GM21717 (cell line): ENCODE measurements around the gene SULT1B1.
"Not testable (repeated sequence)": the region's sequence is repeated elsewhere in the genome, so short reads cannot be mapped to it uniquely, and the experiment has no call there.

Experiments
- ATAC-seq: cut with Tn5 transposase; IDR thresholded peaks from one replicate; pipeline ENCODE4 v1.9.1; 2021; ENCODE audit warnings: mild to moderate bottlenecking, moderate library complexity; ENCODE audit not compliant: unreplicated experiment

The SULT1B1 gene

DNA sequence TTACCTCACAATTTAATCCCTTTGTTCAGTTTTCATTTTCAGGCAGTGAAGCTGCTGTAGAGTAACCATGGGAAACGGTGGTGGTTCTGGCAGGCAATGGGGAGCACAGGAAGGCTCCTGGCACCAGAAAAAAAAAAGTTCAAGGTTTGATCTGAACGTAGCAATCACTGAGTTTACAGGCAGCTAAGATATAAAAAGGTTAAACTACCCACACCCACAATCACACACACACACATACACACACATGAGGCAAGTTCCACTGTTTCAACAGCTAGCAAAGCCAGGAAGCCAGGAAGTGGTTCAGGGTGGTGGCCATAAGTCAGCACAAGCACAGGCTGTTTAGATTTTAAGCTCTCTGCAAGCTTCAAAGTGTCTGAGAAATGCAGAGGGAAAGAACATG is at the start of gene SULT1B1:
TSS of gene SULT1B1 (minus strand) at position 166 of the 400 bp plus-strand sequence. CDS start 5,403 bp downstream, outside the sequence.
- ATAC-seq = no peak

DNA sequence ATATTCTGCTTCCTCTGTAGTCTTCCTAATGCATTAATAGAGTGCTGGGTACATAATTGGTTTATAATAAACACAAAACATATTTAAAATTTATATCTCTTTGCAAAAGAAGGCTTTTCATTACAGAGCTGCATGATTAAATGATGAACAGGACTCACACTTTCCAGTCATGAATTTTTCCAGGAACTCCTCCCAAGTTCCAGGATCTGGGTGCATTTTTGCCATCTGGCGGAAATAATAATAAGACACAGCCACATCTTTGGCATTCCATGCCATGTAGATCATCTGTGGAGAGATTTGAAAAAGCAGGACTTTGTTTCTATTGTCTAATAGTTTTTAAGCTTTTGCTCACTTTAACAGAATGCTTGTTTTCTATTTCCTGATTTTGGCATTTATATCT is 40.2 kb upstream of the SULT1B1 start:
- ATAC-seq = no peak

GRCh38 chr4:69799337-69799736 is 38.9 kb upstream of the SULT1B1 start:
- ATAC-seq = no peak

DNA sequence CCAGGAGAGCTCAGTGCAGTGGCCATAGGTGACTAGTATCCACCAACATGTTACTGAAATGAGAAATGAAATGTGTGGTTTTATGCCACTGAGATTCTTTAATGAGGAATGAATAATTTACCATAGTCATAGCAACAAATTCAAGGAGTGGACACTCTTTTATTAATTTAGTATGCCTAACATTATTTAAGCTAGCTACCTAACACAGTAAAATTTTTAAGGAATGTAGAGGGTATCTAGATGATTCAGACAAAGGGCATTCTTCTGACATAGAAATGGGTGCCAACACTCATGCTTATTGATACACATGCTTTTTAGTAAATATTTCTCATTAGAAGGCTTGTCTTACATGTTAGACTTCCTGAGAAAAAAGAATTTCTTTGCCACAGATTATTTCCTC is 33.3 kb upstream of the SULT1B1 start:
- ATAC-seq = no peak

DNA sequence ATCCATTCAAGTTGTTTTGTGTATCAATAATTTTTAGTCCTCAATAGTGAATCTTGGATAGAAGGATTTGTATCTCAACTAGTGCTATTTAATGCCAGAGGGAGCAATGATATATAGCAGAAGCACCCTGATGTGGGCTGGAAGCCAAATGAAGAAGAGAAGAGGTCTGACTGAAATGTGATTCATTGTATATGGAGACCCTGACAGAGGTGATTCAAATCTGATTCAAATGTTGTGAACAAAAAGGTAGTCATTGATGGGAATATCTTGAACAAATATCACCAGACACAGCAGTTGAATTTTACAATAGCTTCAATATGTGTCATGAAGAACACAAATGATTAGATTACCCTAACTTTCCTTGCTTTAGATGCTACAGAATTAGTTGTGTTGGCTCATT is 27.5 kb upstream of the SULT1B1 start:
- ATAC-seq = no peak

DNA sequence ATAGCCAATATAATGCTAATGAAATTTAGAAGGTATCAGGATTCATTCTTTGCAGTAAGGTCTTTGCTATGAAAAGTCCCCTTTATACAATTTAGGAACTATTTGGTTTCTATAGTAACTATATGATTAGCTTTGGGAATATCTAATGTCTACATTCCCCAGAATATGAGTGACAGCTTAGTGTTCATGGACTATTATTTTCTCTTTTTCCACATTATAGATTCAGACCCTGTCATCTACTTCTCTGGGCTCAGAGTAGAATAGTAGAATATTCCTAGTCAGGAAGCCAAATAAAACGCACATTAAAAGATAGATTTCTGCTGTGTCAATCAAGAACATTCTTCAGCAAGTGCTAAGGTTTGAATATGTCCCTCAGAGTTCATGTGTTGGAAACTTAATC is 26.1 kb upstream of the SULT1B1 start:
- ATAC-seq = no peak

GRCh38 chr4:69785211-69785831 is 24.9 kb upstream of the SULT1B1 start:
- no peak for ATAC-seq

- no peak for ATAC-seq
Observed at GRCh38 chr4:69782651-69783310, 22.4 kb upstream of the SULT1B1 start.

DNA sequence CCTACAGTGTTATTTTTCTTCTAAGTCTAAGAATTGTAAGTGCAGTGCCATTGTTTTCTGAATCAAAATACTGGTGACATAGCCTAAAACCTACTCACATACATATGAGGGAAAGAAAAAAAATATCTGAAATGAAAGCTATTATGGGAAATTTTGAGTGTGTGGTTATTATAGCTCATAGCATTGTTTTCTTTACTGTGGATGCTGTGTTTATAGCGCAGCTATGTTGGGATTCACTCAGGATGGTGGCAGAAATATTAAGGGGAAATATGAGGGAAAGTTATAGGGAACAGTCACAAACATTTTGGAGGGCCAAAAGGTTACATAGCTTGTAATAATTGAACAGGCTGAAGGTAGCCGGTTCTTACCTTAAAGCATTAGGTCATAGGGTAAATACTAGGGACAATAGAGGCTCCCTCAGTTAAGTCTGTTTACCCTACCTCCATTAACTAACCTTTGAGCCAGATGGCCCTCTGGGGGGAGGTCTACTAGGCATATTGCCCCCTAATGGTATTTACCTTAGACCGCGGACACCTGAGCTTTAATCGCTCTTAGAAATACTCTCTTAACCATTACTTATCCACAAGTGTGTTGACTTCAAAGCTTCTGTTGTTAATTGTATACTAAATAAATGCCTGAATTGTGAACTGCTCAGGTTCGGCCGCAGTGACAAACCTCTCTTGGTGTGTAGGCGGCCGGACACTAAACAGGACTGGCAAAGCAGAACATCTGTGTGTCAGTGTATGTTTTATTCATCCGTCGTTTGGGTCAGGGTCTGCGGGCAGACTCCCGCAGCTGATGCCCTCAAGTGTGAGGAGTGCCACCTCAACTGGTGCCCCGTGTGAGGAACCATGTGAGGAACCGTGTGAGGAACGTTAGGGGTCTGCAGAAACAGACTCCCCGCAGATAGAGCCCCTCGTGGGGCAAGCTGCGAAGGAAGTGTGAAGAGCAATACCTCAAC is 21.3 kb upstream of the SULT1B1 start:
- no peak for ATAC-seq

- no peak for ATAC-seq
Observed at GRCh38 chr4:69780141-69780540, 19.7 kb upstream of the SULT1B1 start.

- ATAC-seq = no peak
Observed at GRCh38 chr4:69776696-69777095, 16.3 kb upstream of the SULT1B1 start.

- no peak for ATAC-seq
Observed at GRCh38 chr4:69775321-69775867, 15.0 kb upstream of the SULT1B1 start.

DNA sequence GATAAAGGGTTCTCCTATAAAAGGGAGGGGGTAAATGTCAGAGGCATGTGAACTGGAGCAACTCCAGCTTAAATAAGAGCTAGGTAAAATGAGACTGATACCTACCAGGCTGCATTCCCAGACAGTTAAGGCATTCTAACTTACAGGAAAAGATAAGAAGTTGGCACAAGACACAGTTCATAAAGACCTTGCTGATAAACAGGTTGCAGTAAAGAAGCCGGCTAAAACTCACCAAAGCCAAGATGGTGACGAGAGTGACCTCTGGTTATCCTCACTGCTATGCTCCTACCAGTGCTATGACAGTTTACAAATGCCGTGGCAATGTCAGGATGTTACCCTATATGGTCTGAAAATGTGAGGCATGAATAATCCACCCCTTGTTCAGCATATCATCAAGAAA is 13.1 kb upstream of the SULT1B1 start:
- no peak for ATAC-seq

- ATAC-seq = not testable (repeated sequence)
Observed at GRCh38 chr4:69768554-69768953, 8.1 kb upstream of the SULT1B1 start.

DNA sequence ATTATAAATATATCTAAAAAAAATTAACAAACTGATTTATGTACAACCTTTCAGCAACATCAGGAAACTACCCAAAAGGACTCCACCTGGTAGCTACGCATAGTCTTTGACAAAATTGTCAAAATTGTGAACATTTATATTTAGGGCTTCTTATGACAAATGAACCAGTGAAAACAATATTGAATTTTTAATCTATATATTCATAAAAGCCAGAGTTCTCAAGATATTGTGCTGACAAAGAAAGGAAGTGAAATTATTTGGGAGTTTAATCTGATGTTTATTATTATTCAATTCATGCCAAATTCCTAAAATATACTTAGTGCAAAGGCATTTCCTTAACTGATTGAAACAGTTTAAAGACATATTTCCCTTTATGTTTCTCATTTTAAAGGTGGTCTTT is 5.3 kb upstream of the SULT1B1 start:
- ATAC-seq = no peak

DNA sequence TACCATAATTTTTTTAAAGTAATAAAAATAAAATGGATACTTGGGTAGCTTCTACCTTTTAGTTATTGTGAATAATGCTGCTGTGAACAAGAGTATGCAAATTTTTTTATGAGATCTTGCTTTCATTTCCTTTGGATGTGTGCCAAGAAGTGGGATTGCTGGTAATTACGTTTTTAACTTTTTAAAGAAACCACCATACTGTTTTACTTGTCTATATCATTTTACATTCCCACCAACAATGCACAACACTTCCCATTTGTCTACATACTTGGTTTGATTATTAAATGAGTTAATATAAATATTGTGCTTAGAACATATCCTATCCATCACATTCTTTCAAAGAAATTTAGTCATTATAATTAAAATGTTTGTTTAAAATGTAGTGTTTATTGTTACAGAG is 3.9 kb upstream of the SULT1B1 start:
- no peak for ATAC-seq

DNA sequence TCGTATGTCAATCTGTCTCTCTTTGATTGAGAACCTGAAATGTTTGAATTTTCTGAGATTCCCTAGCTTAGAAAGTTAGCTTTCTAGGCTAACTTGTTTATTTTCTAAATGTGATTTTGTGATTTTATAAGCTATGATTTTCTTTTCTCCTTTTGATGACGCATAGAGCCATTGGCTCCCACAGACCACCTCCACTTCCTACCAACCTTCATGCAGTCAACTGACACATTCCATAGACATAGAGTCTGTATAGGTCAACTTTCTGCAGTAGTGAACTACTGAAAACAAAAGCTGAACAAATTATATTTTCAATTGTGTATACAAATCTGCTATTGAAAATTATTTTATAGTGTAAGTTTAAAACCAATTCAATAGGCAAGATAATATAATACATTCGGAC is 2.8 kb upstream of the SULT1B1 start:
- no peak for ATAC-seq

DNA sequence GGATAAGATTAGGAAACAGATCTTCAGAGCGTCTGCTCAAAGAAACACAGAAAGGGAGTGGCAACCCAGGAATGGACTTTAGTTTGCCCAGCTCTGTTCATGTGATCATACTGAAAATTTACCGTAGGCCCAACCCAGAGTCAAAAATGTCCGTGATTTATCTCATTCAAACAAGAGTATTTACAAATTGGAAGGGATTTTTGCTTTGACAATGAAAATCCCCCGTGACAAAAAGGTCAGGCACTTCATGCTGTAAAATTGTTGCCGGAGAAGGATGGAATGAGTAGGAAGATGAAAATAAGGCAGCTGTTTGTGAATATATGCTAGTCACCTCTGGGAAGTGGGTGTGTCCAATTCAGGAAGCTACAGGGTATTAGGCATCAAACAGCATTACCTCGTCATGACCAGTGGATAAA is 1.2 kb downstream of the SULT1B1 start:
- ATAC-seq = no peak

GRCh38 chr4:69757464-69757863 is 3.0 kb downstream of the SULT1B1 start:
- no peak for ATAC-seq

GRCh38 chr4:69754926-69755580 is 5.4 kb downstream of the SULT1B1 start:
- no peak for ATAC-seq

GRCh38 chr4:69753686-69754085 is 6.7 kb downstream of the SULT1B1 start:
- ATAC-seq = no peak
